ENCODE data around the gene NMRK2. TPM values are rescaled to one million over a fixed set of nuclear protein-coding genes. Genes with fewer than 3 reads are reported as not detected.

The NMRK2 gene
- total and polyA plus RNA-seq, 4 donors = 0.07 TPM; not detected in 3

DNA sequence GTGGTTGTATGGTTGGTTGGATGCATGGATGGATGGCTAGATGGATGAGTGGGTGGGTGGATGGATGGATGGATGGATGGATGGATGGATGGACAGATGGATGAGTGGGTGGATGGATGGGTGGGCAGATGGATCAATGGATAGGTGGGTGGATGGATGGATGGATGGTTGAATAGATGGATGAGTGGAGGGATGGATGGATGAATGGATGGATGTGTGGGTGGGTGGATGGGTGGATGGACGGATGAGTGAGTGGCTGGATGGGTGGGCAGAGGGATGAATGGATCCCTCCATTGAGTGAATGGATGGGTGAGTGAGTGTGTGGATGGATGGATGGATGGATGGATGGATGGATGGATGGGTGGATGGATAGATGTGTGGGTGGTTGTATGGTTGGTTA is 9.0 kb upstream of the NMRK2 start:
- TF ChIP-seq, protein P1, sequence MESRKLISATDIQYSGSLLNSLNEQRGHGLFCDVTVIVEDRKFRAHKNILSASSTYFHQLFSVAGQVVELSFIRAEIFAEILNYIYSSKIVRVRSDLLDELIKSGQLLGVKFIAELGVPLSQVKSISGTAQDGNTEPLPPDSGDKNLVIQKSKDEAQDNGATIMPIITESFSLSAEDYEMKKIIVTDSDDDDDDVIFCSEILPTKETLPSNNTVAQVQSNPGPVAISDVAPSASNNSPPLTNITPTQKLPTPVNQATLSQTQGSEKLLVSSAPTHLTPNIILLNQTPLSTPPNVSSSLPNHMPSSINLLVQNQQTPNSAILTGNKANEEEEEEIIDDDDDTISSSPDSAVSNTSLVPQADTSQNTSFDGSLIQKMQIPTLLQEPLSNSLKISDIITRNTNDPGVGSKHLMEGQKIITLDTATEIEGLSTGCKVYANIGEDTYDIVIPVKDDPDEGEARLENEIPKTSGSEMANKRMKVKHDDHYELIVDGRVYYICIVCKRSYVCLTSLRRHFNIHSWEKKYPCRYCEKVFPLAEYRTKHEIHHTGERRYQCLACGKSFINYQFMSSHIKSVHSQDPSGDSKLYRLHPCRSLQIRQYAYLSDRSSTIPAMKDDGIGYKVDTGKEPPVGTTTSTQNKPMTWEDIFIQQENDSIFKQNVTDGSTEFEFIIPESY (IDR thresholded peaks at IDR 0.05) = no peak
- TF ChIP-seq FOXA1 (IDR thresholded peaks at IDR 0.05) (no peak), RAD21 (IDR thresholded peaks at IDR 0.05) (no peak)
- TF ChIP-seq, protein P2, sequence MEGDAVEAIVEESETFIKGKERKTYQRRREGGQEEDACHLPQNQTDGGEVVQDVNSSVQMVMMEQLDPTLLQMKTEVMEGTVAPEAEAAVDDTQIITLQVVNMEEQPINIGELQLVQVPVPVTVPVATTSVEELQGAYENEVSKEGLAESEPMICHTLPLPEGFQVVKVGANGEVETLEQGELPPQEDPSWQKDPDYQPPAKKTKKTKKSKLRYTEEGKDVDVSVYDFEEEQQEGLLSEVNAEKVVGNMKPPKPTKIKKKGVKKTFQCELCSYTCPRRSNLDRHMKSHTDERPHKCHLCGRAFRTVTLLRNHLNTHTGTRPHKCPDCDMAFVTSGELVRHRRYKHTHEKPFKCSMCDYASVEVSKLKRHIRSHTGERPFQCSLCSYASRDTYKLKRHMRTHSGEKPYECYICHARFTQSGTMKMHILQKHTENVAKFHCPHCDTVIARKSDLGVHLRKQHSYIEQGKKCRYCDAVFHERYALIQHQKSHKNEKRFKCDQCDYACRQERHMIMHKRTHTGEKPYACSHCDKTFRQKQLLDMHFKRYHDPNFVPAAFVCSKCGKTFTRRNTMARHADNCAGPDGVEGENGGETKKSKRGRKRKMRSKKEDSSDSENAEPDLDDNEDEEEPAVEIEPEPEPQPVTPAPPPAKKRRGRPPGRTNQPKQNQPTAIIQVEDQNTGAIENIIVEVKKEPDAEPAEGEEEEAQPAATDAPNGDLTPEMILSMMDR (IDR thresholded peaks at IDR 0.05; ENCODE audit: low read depth, low read length, missing input control) = no peak
- Histone ChIP-seq H3K27ac (ENCODE audit: low read depth in 1 of 2, low read length in 2 of 2) (no peak overlapping the region), H3K4me3 (ENCODE audit: low read depth in 1 of 3, low read length in 3 of 3) (no peak overlapping the region), H3K27me3 (ENCODE audit: control insufficient read depth in 4 of 4, insufficient read depth in 4 of 4, low read length in 3 of 4) (peaks cover 0 to 3% (median 0%) of the 10 kb centered on the region in 4 donors), H3K4me1 (ENCODE audit: control insufficient read depth in 4 of 4, insufficient read depth in 4 of 4, low read length in 3 of 4) (no peaks in the 10 kb centered on the region), H3K36me3 (ENCODE audit: control insufficient read depth in 4 of 4, insufficient read depth in 3 of 4, low read depth in 1 of 4, low read length in 3 of 4) (no peaks in the 10 kb centered on the region), H3K9me3 (ENCODE audit: control insufficient read depth in 4 of 4, low read length in 3 of 4) (peaks cover 6 to 15% (median 11%) of the 10 kb centered on the region in 4 donors), H3K9ac (ENCODE audit: low read depth in 1 of 2, low read length in 2 of 2) (no peak overlapping the region)
- no peak for DNase-seq (ENCODE audit: low spot score)
- 88% methylated on average over 1 of the region's 1 CpG for WGBS

- WGBS = 50% methylated on average over 8 of the region's 8 CpGs
- Histone ChIP-seq H3K9ac (ENCODE audit: low read depth in 1 of 2, low read length in 2 of 2) (no peak overlapping the region), H3K36me3 (ENCODE audit: control insufficient read depth in 4 of 4, insufficient read depth in 3 of 4, low read depth in 1 of 4, low read length in 3 of 4) (no peaks in the 10 kb centered on the region), H3K27ac (ENCODE audit: low read depth in 1 of 2, low read length in 2 of 2) (no peak overlapping the region), H3K4me3 (ENCODE audit: low read depth in 1 of 3, low read length in 3 of 3) (no peak overlapping the region), H3K9me3 (ENCODE audit: control insufficient read depth in 4 of 4, low read length in 3 of 4) (no peaks in the 10 kb centered on the region), H3K4me1 (ENCODE audit: control insufficient read depth in 4 of 4, insufficient read depth in 4 of 4, low read length in 3 of 4) (peaks cover 0 to 3% (median 0%) of the 10 kb centered on the region in 4 donors), H3K27me3 (ENCODE audit: control insufficient read depth in 4 of 4, insufficient read depth in 4 of 4, low read length in 3 of 4) (no peaks in the 10 kb centered on the region)
- TF ChIP-seq SP1 (IDR thresholded peaks at IDR 0.05) (no peak), RXRA (IDR thresholded peaks at IDR 0.05) (peak in 1 of 2 donors; percentile 35)
- no peak for DNase-seq (ENCODE audit: low spot score)
Observed at GRCh38 chr19:3931041-3931440, 1.8 kb upstream of the NMRK2 start.

GRCh38 chr19:3936506-3937442 is 3.9 kb downstream of the NMRK2 start:
- Histone ChIP-seq H3K4me1 (ENCODE audit: control insufficient read depth in 4 of 4, insufficient read depth in 4 of 4, low read length in 3 of 4) (no peaks in the 10 kb centered on the region), H3K9me3 (ENCODE audit: control insufficient read depth in 4 of 4, low read length in 3 of 4) (no peaks in the 10 kb centered on the region), H3K27me3 (ENCODE audit: control insufficient read depth in 4 of 4, insufficient read depth in 4 of 4, low read length in 3 of 4) (no peaks in the 10 kb centered on the region), H3K36me3 (ENCODE audit: control insufficient read depth in 4 of 4, insufficient read depth in 3 of 4, low read depth in 1 of 4, low read length in 3 of 4) (no peaks in the 10 kb centered on the region), H3K4me3 (ENCODE audit: low read depth in 1 of 3, low read length in 3 of 3) (no peak overlapping the region), H3K9ac (ENCODE audit: low read depth in 1 of 2, low read length in 2 of 2) (no peak overlapping the region), H3K27ac (ENCODE audit: low read depth in 1 of 2, low read length in 2 of 2) (no peak overlapping the region)
- DNase-seq (ENCODE audit: low spot score) = no peak
- TF ChIP-seq YY1 (IDR thresholded peaks at IDR 0.05) (no peak), HNF4A (conservative IDR thresholded peaks at IDR 0.05) (no peak), HNF4G (IDR thresholded peaks at IDR 0.05) (no peak), FOXA1 (IDR thresholded peaks at IDR 0.05) (no peak), JUND (IDR thresholded peaks at IDR 0.05) (no peak), RXRA (IDR thresholded peaks at IDR 0.05) (no peak), NR2F2 (IDR thresholded peaks at IDR 0.05) (no peak), FOXA2 (IDR thresholded peaks at IDR 0.05) (no peak), MAX (IDR thresholded peaks at IDR 0.05) (no peak), REST (IDR thresholded peaks at IDR 0.05) (no peak), SP1 (IDR thresholded peaks at IDR 0.05) (no peak), TAF1 (conservative IDR thresholded peaks at IDR 0.05) (no peak), ATF3 (IDR thresholded peaks at IDR 0.05) (no peak)
- TF ChIP-seq, protein P2 (IDR thresholded peaks at IDR 0.05; ENCODE audit: low read depth, low read length, missing input control) = no peak
- 78% methylated on average over 26 of the region's 29 CpGs for WGBS

Measured in liver (tissue), 9 donors.